Measurements from ENCODE around the gene PRKRA. TPM values are rescaled to one million over a fixed set of nuclear protein-coding genes. Genes with fewer than 3 reads are reported as not detected.
"Not testable (repeated sequence)": the region's sequence is repeated elsewhere in the genome, so short reads cannot be mapped to it uniquely, and the experiment has no call there.

Gene PRKRA
- total RNA-seq, 1 donor from 2014 or later, result 48.1 TPM

GRCh38 chr2:178413472-178414265, 37.3 kb downstream of the PRKRA start:
- DNase-seq (ENCODE audit: low spot score), result peak; percentile 53

GRCh38 chr2:178412453-178412852, 38.5 kb downstream of the PRKRA start:
- not testable (repeated sequence) for DNase-seq (ENCODE audit: low spot score)

DNA sequence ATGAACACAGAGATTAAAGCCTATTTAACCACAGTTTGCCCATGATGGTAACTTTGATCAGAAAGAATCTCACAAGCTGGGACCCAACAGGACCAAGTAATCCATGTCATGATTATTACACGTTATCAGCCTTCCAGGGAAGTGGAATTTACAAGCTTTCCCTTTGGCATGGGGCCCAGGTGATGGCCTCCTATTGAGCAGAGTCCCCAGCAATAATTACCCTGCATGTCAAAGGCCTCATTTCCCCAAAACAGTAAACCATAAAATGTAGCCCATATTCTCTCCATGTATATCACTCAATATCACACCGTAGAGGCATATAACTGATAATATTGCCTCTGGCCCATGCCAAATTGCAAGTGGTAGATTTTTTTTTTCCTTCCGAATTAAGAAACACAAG, 38.9 kb downstream of the PRKRA start:
- no peak for DNase-seq (ENCODE audit: low spot score)

DNA sequence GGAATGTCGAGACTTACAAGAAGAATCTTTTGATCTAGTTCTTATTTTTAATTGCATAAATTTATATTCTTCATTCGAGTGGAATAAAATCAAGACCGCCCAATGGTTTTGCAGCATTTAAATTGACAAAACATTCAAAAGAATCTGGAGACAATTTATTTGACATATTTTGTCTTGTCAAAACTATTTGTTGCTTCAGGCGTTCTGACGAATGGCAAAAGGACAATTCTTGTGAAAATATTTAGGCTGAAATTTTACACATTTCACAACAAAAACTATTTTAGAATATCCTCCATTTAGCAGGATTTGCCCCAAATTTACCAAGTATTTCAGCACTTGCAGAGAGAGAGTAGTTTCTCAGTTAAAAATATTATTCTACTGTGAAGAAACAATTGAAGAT, 41.7 kb downstream of the PRKRA start:
- no peak for DNase-seq (ENCODE audit: low spot score)

GRCh38 chr2:178404368-178404767, 46.6 kb downstream of the PRKRA start:
- DNase-seq (ENCODE audit: low spot score), result no peak

DNA sequence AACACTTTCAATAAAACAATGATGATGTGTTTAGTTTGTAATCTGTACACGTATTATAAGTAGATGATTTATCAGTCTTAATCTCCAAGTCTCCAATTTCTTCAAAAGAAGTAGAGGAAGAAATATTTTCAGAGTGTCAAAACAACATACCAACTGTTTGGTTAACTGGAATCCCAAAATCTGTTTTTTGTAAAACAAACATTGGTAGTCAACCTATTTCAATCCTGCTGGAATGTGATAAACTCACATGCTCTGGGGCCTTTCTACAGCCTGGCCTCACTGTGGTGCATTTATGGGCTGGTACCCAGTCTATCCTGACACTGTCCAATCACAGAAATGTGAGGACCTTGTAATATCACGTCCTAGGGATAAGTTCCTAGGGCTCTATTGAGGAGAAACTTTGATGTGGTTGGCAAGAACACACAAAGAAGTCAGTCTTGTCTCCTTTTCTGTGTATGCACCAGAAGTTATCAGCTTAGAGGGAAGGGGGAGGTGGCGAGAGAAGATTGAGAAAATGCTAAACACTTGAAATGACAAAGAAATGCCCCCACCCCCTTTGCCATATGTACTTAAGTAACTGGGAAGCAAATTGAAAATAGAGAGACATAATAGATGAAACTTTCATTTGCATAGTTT, 47.2 kb downstream of the PRKRA start:
- DNase-seq (ENCODE audit: low spot score), result no peak

DNA sequence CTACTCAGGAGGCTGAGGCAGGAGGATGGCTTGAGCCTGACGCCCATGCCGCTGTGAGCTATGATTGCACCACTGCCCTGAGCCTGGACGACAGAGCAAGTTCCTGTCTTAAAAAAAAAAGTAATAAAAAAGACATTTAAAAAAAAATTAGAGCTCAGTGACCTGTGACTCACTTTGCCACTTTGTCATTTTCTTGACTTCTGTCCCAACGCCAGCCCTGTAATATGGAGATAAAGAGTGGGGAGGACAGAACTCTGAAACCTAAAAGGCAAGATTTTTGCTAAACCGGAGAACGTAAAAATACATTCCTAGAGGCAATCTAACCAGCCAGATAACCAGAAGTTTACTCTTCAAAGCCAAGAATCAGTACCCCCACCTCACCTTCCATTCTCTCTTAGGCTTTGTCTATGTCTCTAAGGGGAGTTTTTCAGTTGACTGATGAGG, 49.0 kb downstream of the PRKRA start:
- DNase-seq (ENCODE audit: low spot score), result no peak

GRCh38 chr2:178397002-178397605, 53.9 kb downstream of the PRKRA start:
- DNase-seq (ENCODE audit: low spot score), result no peak

DNA sequence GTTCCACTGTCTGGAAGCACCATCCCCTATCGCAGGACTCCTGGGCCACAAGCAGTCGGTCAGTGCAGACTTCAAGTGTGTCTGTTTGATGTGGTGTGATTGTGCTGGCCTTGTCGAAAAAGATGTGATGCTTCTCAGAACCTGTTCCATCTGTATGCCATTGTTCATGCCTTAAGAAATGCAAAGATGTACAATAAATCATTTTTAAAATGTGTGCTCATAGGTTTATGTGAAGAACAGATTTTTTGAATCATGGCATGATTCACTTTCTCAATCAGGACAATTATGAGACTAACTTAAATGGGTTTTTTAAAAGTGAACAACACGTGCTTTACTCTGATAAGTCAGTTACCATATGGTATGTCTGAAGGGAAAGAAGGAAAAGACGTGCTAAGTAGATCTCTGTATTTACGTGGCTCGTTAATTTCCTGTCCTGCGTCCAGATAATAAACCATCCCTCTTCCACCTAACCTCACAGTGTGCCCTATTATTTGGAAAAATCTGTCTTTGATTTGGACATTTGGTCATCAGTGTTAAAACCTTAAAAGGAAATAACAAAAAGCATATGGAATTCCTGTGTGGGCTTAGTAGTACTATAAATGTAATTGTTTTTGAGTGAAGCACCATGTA, 54.9 kb downstream of the PRKRA start:
- DNase-seq (ENCODE audit: low spot score), result no peak

DNA sequence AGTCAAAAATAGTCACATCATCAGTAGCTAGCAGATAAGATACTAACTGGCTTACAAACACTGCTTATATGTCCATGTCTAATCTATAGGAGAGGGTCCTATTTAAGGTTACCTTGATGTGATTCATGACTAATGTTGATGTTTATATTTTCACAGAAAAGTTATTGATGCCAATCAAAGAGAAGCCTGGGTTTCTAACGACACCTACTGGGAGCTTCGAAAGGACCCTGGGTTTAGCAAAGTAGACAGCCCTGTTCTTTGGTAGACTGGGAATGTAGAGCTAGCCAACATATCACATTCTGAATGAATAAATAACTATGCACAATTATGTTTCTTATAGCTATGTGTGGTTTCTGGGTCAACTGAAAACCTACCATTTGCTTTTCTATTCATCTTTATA, 55.7 kb downstream of the PRKRA start:
- no peak for DNase-seq (ENCODE audit: low spot score)

DNA sequence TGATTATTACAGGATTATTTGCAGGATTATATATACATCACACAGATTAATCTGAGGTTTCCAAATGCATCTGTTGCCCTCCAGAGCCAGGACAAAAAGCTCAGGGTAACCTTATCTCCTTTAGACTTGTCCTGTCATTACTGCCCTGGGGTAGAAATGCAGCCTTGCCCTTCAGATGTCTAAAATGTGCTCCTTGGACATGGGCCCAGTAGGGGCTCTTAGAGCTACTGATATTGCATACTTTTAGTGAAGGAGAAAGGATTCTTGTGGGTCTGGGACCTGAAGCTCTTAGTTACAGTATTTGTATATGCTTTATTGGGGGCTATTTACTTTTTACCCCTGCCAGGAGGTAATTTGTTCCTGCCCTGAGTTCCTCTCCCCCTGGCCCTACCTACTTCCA, 56.1 kb downstream of the PRKRA start:
- DNase-seq (ENCODE audit: low spot score), result no peak

- no peak for DNase-seq (ENCODE audit: low spot score)
Measured at GRCh38 chr2:178392215-178392614, 58.8 kb downstream of the PRKRA start.

DNA sequence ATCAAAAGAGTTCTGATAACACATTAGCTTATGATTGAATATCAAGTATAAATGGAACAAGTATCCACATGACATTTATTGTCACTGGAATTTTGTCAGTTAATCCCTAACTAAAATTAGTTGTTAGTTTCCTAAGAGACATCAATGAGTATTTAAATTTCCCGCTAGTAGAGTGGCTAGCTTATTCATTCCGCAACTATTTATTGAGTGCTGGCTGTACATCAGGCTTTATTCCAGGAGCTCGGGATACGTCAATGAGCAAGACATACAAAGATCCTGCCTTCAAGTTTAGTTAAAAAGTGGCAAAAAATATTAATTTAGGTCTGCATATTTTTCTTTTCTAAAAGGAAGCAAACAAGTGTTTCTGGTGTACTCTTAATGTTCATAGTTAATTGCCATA, 59.3 kb downstream of the PRKRA start:
- no peak for DNase-seq (ENCODE audit: low spot score)

- no peak for DNase-seq (ENCODE audit: low spot score)
Measured at GRCh38 chr2:178388287-178388686, 62.7 kb downstream of the PRKRA start.

- no peak for DNase-seq (ENCODE audit: low spot score)
Measured at GRCh38 chr2:178386986-178387597, 63.9 kb downstream of the PRKRA start.

DNA sequence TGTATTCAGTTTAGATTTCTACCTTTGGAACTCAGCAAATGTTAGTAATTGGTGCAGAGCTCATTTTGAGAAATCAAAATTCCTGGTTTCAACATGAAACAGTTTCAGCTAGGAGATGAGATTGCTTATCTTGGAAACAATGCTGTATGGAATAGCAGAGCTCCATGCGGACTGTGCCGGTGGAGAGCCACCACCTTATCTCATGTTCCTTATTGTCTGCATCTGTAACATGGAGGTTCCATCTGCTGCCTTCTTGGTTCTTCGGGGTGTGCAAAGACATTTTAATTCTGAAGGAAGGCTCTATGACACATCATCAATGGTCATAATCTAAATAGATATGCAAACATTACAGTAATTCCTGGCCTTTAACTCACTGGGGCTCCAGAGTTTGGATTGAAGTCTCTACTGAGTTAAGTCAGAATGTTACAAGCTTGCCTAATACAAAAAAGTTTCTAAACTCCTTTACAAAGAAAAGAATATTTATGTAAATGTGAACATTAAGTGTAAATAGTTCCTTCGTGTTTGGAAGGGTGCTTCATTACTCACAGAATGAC, 65.3 kb downstream of the PRKRA start:
- no peak for DNase-seq (ENCODE audit: low spot score)

DNA sequence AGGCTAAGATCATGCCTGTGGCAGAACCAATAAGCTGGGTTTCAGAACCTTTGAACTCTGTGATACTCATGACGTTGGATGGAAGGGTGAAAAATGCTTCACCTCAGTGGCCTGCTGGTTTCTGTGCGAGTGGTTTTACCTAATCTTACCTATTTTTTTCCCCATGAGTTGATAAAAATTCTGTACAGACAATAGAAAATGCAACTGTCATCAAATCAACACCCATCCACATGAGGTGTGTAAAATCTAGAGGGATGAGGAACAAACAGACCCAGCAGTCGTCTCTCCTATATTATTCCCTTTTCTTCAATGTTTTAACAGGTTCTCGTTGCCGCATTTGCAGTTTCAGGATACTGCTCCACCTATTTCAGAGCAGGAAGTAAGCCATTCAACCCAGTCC, 67.3 kb downstream of the PRKRA start:
- DNase-seq (ENCODE audit: low spot score), result no peak

Other genes with a start within 250 kb of the PRKRA start
- gene PJVK, start 203 bp upstream of the PRKRA start, total RNA-seq, result 5.8 TPM
- gene FKBP7, start 27.4 kb upstream of the PRKRA start, total RNA-seq, result 13.6 TPM
- 38.6 TPM for gene PLEKHA3, start 29.3 kb upstream of the PRKRA start, total RNA-seq